Hepatocyte (in vitro differentiated cells): ENCODE data around the gene CCDC183. TPM values are rescaled to one million over a fixed set of nuclear protein-coding genes. Genes with fewer than 3 reads are reported as not detected.

Experiments used
- DNase-seq: peaks from one replicate; pipeline ENCODE4 v3.0.0-alpha.2; 2016; ENCODE audit warnings: low spot score
- H2AFZ ChIP-seq: fragments of 200-600 bp; sonication (generic); 2 replicates; pipeline ENCODE4 v1.6.0; 2016; ENCODE audit warnings: antibody characterized with exemption, mild to moderate bottlenecking
- H3K27ac ChIP-seq: fragments of 200-600 bp; sonication (generic); 2 replicates; pipeline ENCODE4 v1.5.1; 2016; ENCODE audit warnings: mild to moderate bottlenecking
- H3K27me3 ChIP-seq: fragments of 200-600 bp; sonication (generic); 2 replicates; pipeline ENCODE4 v1.6.1; 2016
- H3K36me3 ChIP-seq: fragments of 200-600 bp; sonication (generic); replicated peaks from 2 replicates; pipeline ENCODE4 v1.5.1; 2016; ENCODE audit warnings: low read depth; ENCODE audit not compliant: insufficient read depth
- H3K4me1 ChIP-seq: fragments of 200-600 bp; sonication (generic); 2 replicates; pipeline ENCODE4 v1.5.1; 2016; ENCODE audit warnings: mild to moderate bottlenecking, moderate library complexity; ENCODE audit not compliant: insufficient read depth
- H3K4me2 ChIP-seq: fragments of 200-600 bp; sonication (generic); 2 replicates; pipeline ENCODE4 v1.6.0; 2016
- H3K4me3 ChIP-seq: fragments of 200-600 bp; sonication (generic); 2 replicates; pipeline ENCODE4 v1.5.1; 2016; ENCODE audit warnings: mild to moderate bottlenecking
- H3K79me2 ChIP-seq: fragments of 200-600 bp; sonication (generic); 2 replicates; pipeline ENCODE4 v1.6.0; 2017; ENCODE audit warnings: mild to moderate bottlenecking
- H3K9me2 ChIP-seq: fragments of 200-600 bp; sonication (generic); replicated peaks from 2 replicates; pipeline ENCODE4 v1.6.0; 2017; ENCODE audit warnings: mild to moderate bottlenecking; ENCODE audit not compliant: insufficient read depth
- H3K9me3 ChIP-seq: fragments of 200-600 bp; sonication (generic); 2 replicates; pipeline ENCODE4 v1.5.1; 2016; ENCODE audit warnings: low read depth, mild to moderate bottlenecking
- H4K20me1 ChIP-seq: fragments of 200-600 bp; sonication (generic); 2 replicates; pipeline ENCODE4 v1.6.0; 2016; ENCODE audit warnings: mild to moderate bottlenecking; ENCODE audit not compliant: insufficient read depth, poor library complexity, severe bottlenecking
- CTCF ChIP-seq: fragments of 200-600 bp; sonication (generic); IDR thresholded peaks from 2 replicates; pipeline ENCODE4 v1.5.1; 2016; ENCODE audit warnings: antibody characterized with exemption, mild to moderate bottlenecking; ENCODE audit not compliant: poor library complexity
- EZH2 ChIP-seq: fragments of 200-600 bp; sonication (generic); IDR thresholded peaks from 2 replicates; pipeline ENCODE4 v1.6.1; 2016; ENCODE audit warnings: antibody characterized with exemption, mild to moderate bottlenecking, borderline replicate concordance
- EZH2phosphoT487 ChIP-seq: fragments of 200-600 bp; sonication (generic); IDR thresholded peaks from one replicate; pipeline ENCODE4 v1.6.1; 2018; ENCODE audit warnings: antibody characterized with exemption, mild to moderate bottlenecking, low read depth, moderate library complexity; ENCODE audit not compliant: unreplicated experiment, severe bottlenecking
- WGBS: methylation state at CpG from one replicate; pipeline ENCODE4 v1.1.6; 2016; ENCODE audit warnings: low lambda C conversion rate; ENCODE audit errors: missing lambda C conversion rate; 5-methylcytosine and 5-hydroxymethylcytosine counted together
- polyA plus RNA-seq: library from polyadenylated mRNA; unstranded; fragments of >200 nt; fragmentation: Nextera tagmentation; extraction: Ambion mirVana; gene quantifications from 2 replicates; pipeline ENCODE4 v1.2.1, GENCODE V29; 2016
- total RNA-seq: library from RNA; depleted of rRNA; stranded (reverse); fragments of >200 nt; gene quantifications from 2 replicates; pipeline ENCODE4 v1.2.3, GENCODE V29; 2014

CCDC183 gene
- total and polyA plus RNA-seq, 2 experiments from 2014 or later, result 17.7 to 32.1 TPM

GRCh38 chr9:136790640-136791515 lies 5.3 kb upstream of the CCDC183 start, which contains the start of gene TMEM141:
Gene TMEM141 (plus strand): TSS chr9:136791344. CDS start chr9:136791371, 27 bp downstream.
- Histone ChIP-seq H3K36me3 (no peaks in the 10 kb centered on the region), H3K9me2 (no peaks in the 10 kb centered on the region), H3K9me3 (no peaks in the 10 kb centered on the region), H3K79me2 (peaks cover 21% of the 10 kb centered on the region), H3K4me3 (peak within 1 kb of the TSS; percentile 50), H3K4me1 (peaks cover 47% of the 10 kb centered on the region), H3K27me3 (no peaks in the 10 kb centered on the region), H3K27ac (peak within 1 kb of the TSS; percentile 99), H3K4me2 (peak within 1 kb of the TSS; percentile 87), H2AFZ (no peak within 1 kb of the TSS), H4K20me1 (no peaks in the 10 kb centered on the region)
- peak; percentile 100 for DNase-seq
- no peak for TF ChIP-seq CTCF
- TF ChIP-seq EZH2phosphoT487, result no peak
- TF ChIP-seq EZH2, result no peak
- WGBS, result 2% methylated on average over 38 of the region's 70 CpGs

- WGBS, result 21% methylated on average over 16 of the region's 29 CpGs
- Histone ChIP-seq H3K27ac (peak overlapping the region; percentile 97), H3K4me2 (peak overlapping the region; percentile 87), H3K9me2 (no peaks in the 10 kb centered on the region), H4K20me1 (no peaks in the 10 kb centered on the region), H3K36me3 (no peaks in the 10 kb centered on the region), H3K9me3 (no peaks in the 10 kb centered on the region), H3K27me3 (no peaks in the 10 kb centered on the region), H3K4me1 (peaks cover 55% of the 10 kb centered on the region), H3K79me2 (peaks cover 21% of the 10 kb centered on the region), H3K4me3 (peak overlapping the region; percentile 50), H2AFZ (no peak overlapping the region)
- peak; percentile 82 for DNase-seq
- TF ChIP-seq EZH2phosphoT487, result no peak
- peak; percentile 98 for TF ChIP-seq CTCF
Observed at GRCh38 chr9:136791516-136792276, 4.4 kb upstream of the CCDC183 start.

- WGBS, result 87% methylated on average over 15 of the region's 15 CpGs
- peaks cover 59% of the 10 kb centered on the region for H3K4me1 ChIP-seq
- no peak for DNase-seq
Observed at GRCh38 chr9:136792321-136793085, 3.6 kb upstream of the CCDC183 start.

More at GRCh38 chr9:136792321-136793085, 3.6 kb upstream of the CCDC183 start:
- no peaks in the 10 kb centered on the region for H3K9me3 ChIP-seq
- no peaks in the 10 kb centered on the region for H3K9me2 ChIP-seq
- no peak overlapping the region for H2AFZ ChIP-seq
- H3K36me3 ChIP-seq, result no peaks in the 10 kb centered on the region
- H3K4me3 ChIP-seq, result peak overlapping the region; percentile 50
- no peaks in the 10 kb centered on the region for H3K27me3 ChIP-seq
- peak overlapping the region; percentile 97 for H3K27ac ChIP-seq
- H3K4me2 ChIP-seq, result peak overlapping the region; percentile 87
- H3K79me2 ChIP-seq, result peaks cover 21% of the 10 kb centered on the region
- no peaks in the 10 kb centered on the region for H4K20me1 ChIP-seq
- TF ChIP-seq EZH2phosphoT487, result no peak
- TF ChIP-seq CTCF, result no peak
- TF ChIP-seq EZH2, result no peak
